PC-3 (cell line): ENCODE measurements around the gene CNTNAP2. TPM values are rescaled to one million over a fixed set of nuclear protein-coding genes. Genes with fewer than 3 reads are reported as not detected.

ENCODE experiments used
- ATAC-seq: fragments of 200-7000 bp; cut with Tn5 transposase; 2 replicates; pipeline ENCODE4 v1.9.1; 2020; ENCODE audit warnings: mild to moderate bottlenecking, moderate library complexity
- BruUV-seq: library from RNA; stranded (reverse); fragments of 400-500 nt; replicated peaks from 2 replicates; lab custom pipeline; 2021; lab: Mats Ljungman, UMichigan
- CTCF ChIA-PET: fragments of 300-600 bp; sonication (Branson Sonifier 250); formaldehyde crosslinking; loops from one replicate; lab custom pipeline; 2022; ENCODE audit warnings: antibody characterized with exemption; lab: Charles Lee
- POLR2A ChIA-PET: fragments of 300-600 bp; sonication (Branson Sonifier 250); formaldehyde crosslinking; loops from one replicate; lab custom pipeline; 2022; ENCODE audit warnings: antibody characterized with exemption; ENCODE audit not compliant: unreplicated experiment; lab: Charles Lee
- DNase-seq: peaks from one replicate; pipeline ENCODE4 v3.0.0-alpha.2; 2015
- H2AFZ ChIP-seq: fragments of 300-600 bp; sonication (generic); 2 replicates; pipeline ENCODE4 v1.6.0; 2016; ENCODE audit warnings: antibody characterized with exemption, low read length
- H3F3A ChIP-seq: fragments of 300-600 bp; sonication (generic); one replicate; pipeline ENCODE4 v1.6.0; 2017; ENCODE audit warnings: antibody characterized with exemption, low read length, control low read depth, mild to moderate bottlenecking; ENCODE audit not compliant: unreplicated experiment
- H3K27ac ChIP-seq: fragments of 300-600 bp; sonication (generic); 2 replicates; pipeline ENCODE4 v1.5.1; 2016; ENCODE audit warnings: mild to moderate bottlenecking, low read length
- H3K27me3 ChIP-seq: fragments of 300-600 bp; sonication (generic); 2 replicates; pipeline ENCODE4 v1.6.1; 2016; ENCODE audit warnings: low read length, mixed read lengths
- H3K36me3 ChIP-seq: fragments of 300-600 bp; sonication (generic); 2 replicates; pipeline ENCODE4 v1.6.1; 2016; ENCODE audit warnings: low read depth, mixed run types, low read length, mixed read lengths
- H3K4me1 ChIP-seq: fragments of 300-600 bp; sonication (generic); 2 replicates; pipeline ENCODE4 v1.5.1; 2016; ENCODE audit warnings: low read length; ENCODE audit not compliant: insufficient read depth
- H3K4me2 ChIP-seq: fragments of 300-600 bp; sonication (generic); 2 replicates; pipeline ENCODE4 v1.6.0; 2016; ENCODE audit warnings: low read length
- H3K4me3 ChIP-seq: fragments of 300-600 bp; sonication (generic); 2 replicates; pipeline ENCODE4 v1.5.1; 2016; ENCODE audit warnings: mild to moderate bottlenecking, low read length, mixed read lengths
- H3K79me2 ChIP-seq: fragments of 300-600 bp; sonication (generic); 2 replicates; pipeline ENCODE4 v1.6.1; 2017; ENCODE audit warnings: low read length, mixed read lengths
- H3K9ac ChIP-seq: fragments of 300-600 bp; sonication (generic); 2 replicates; pipeline ENCODE4 v1.6.0; 2016; ENCODE audit warnings: mild to moderate bottlenecking, low read length
- H3K9me2 ChIP-seq: fragments of 300-600 bp; sonication (generic); replicated peaks from 2 replicates; pipeline ENCODE4 v1.6.1; 2016; ENCODE audit warnings: mixed run types, low read length, mixed read lengths
- H3K9me3 ChIP-seq: fragments of 300-600 bp; sonication (generic); 2 replicates; pipeline ENCODE4 v1.6.1; 2016; ENCODE audit warnings: low read length, mixed read lengths
- H4K20me1 ChIP-seq: fragments of 300-600 bp; sonication (generic); 2 replicates; pipeline ENCODE4 v1.6.1; 2016; ENCODE audit warnings: low read length, mixed read lengths
- EZH2 ChIP-seq: fragments of 300-600 bp; sonication (generic); IDR thresholded peaks from one replicate; pipeline ENCODE4 v1.6.1; 2017; ENCODE audit warnings: antibody characterized with exemption, mild to moderate bottlenecking, low read length; ENCODE audit not compliant: unreplicated experiment
- EZH2phosphoT487 ChIP-seq: fragments of 300-600 bp; sonication (generic); IDR thresholded peaks from 2 replicates; pipeline ENCODE4 v1.6.1; 2018; ENCODE audit warnings: mild to moderate bottlenecking, antibody characterized with exemption, low read length, borderline replicate concordance
- intact Hi-C: fragments of 100-400 bp; cut with micrococcal nuclease; formaldehyde crosslinking; loops from 2 replicates; pipeline ENCODE4 v1.9.0; 2023
- total RNA-seq: library from RNA; depleted of rRNA; stranded (reverse); fragments of >200 nt; gene quantifications from 2 replicates; pipeline ENCODE4 v1.2.3, GENCODE V29; 2014
- TF ChIP-seq, protein P1 (sequence below): fragments of 300-600 bp; sonication (generic); conservative IDR thresholded peaks from 2 replicates; pipeline ENCODE4 v1.5.1; 2017; ENCODE audit warnings: antibody characterized with exemption, low read depth, mild to moderate bottlenecking, low read length

The CNTNAP2 gene
- total RNA-seq, 1 experiment from 2014 or later = 1.5 TPM

- POLR2A ChIA-PET = no interaction called here
Measured at GRCh38 chr7:148436135-148436534, 2319.5 kb downstream of the CNTNAP2 start.

GRCh38 chr7:148436571-148436970 lies 2320.0 kb downstream of the CNTNAP2 start:
- Histone ChIP-seq H3K36me3 (no peaks in the 10 kb centered on the region), H4K20me1 (no peaks in the 10 kb centered on the region), H3K79me2 (no peaks in the 10 kb centered on the region), H3K4me2 (no peak overlapping the region), H3F3A (no peaks in the 10 kb centered on the region), H3K9me3 (no peaks in the 10 kb centered on the region), H2AFZ (no peak overlapping the region), H3K27ac (no peak overlapping the region), H3K9me2 (no peaks in the 10 kb centered on the region), H3K9ac (no peak overlapping the region), H3K4me3 (no peak overlapping the region), H3K27me3 (0 out of 2 replicates have a peak, but pooled peaks cover 5% of the 10 kb centered on the region), H3K4me1 (no peaks in the 10 kb centered on the region)
- DNase-seq (no peak), ATAC-seq (no peak)
- ChIA-PET POLR2A (no interaction called here), CTCF (no interaction called here)
- TF ChIP-seq EZH2 (no peak), EZH2phosphoT487 (no peak)
- TF ChIP-seq, protein P1, sequence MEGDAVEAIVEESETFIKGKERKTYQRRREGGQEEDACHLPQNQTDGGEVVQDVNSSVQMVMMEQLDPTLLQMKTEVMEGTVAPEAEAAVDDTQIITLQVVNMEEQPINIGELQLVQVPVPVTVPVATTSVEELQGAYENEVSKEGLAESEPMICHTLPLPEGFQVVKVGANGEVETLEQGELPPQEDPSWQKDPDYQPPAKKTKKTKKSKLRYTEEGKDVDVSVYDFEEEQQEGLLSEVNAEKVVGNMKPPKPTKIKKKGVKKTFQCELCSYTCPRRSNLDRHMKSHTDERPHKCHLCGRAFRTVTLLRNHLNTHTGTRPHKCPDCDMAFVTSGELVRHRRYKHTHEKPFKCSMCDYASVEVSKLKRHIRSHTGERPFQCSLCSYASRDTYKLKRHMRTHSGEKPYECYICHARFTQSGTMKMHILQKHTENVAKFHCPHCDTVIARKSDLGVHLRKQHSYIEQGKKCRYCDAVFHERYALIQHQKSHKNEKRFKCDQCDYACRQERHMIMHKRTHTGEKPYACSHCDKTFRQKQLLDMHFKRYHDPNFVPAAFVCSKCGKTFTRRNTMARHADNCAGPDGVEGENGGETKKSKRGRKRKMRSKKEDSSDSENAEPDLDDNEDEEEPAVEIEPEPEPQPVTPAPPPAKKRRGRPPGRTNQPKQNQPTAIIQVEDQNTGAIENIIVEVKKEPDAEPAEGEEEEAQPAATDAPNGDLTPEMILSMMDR = no peak
- no TSS peak for BruUV-seq
- intact Hi-C loops = no loop called here

More at GRCh38 chr7:148436135-148436534, 2319.5 kb downstream of the CNTNAP2 start:
- no peaks in the 10 kb centered on the region for H3K79me2 ChIP-seq
- no TSS peak for BruUV-seq
- H3K27ac ChIP-seq = no peak overlapping the region
- no peak for ATAC-seq
- no peak for DNase-seq
- H3K4me3 ChIP-seq = no peak overlapping the region
- H3K4me2 ChIP-seq = no peak overlapping the region
- H2AFZ ChIP-seq = no peak overlapping the region
- intact Hi-C loops = no loop called here
- no peaks in the 10 kb centered on the region for H3K9me3 ChIP-seq
- CTCF ChIA-PET = no interaction called here
- no peaks in the 10 kb centered on the region for H3K4me1 ChIP-seq
- H4K20me1 ChIP-seq = no peaks in the 10 kb centered on the region
- no peaks in the 10 kb centered on the region for H3K36me3 ChIP-seq
- H3K9me2 ChIP-seq = no peaks in the 10 kb centered on the region
- H3F3A ChIP-seq = no peaks in the 10 kb centered on the region
- H3K27me3 ChIP-seq = 0 out of 2 replicates have a peak, but pooled peaks cover 5% of the 10 kb centered on the region
- TF ChIP-seq EZH2phosphoT487 = no peak
- TF ChIP-seq, protein P1 = no peak
- no peak for TF ChIP-seq EZH2
- H3K9ac ChIP-seq = no peak overlapping the region

DNA sequence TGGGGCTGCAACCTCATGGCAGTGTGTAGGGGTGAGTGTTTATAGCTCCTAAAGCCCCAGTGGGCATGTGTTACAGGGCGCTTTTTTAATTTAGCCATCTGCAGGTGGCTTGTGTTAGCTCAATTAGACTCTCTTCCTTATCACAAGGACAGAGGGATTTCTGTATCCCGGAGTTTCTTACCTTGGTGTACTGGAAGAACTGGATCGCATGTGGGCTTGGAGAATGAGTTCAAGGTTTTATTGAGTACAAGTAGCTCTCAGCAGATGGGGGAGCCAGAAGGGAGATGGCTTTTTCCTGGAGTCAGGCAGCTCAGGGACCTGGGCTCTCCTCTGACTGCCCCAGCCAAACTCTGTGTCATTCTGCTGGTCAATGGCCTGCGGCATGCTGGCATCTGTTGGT lies 2320.4 kb downstream of the CNTNAP2 start:
- Histone ChIP-seq H3K9ac (no peak overlapping the region), H3K79me2 (no peaks in the 10 kb centered on the region), H3K27ac (no peak overlapping the region), H3K9me2 (no peaks in the 10 kb centered on the region), H3F3A (no peaks in the 10 kb centered on the region), H3K4me2 (no peak overlapping the region), H3K9me3 (no peaks in the 10 kb centered on the region), H3K4me1 (no peaks in the 10 kb centered on the region), H2AFZ (no peak overlapping the region), H3K27me3 (peaks cover 5% of the 10 kb centered on the region; the same call in 1 of the 2 replicates), H4K20me1 (no peaks in the 10 kb centered on the region), H3K36me3 (no peaks in the 10 kb centered on the region), H3K4me3 (no peak overlapping the region)
- POLR2A ChIA-PET = no interaction called here
- intact Hi-C loops = no loop called here
- CTCF ChIA-PET = no interaction called here
- DNase-seq (no peak), ATAC-seq (no peak)
- BruUV-seq = no TSS peak
- no peak for TF ChIP-seq EZH2phosphoT487
- TF ChIP-seq, protein P1 = no peak
- no peak for TF ChIP-seq EZH2
